ENCODE results near the gene GALNT2.

GALNT2 gene

GRCh38 chr1:230303822-230304221 lies 236.8 kb downstream of the GALNT2 start:
- WGBS: 99% methylated on average over 6 of the region's 6 CpGs
- Histone ChIP-seq H3K9me3 (ENCODE audit: insufficient read depth, low read depth, low read length) (no peaks in the 10 kb centered on the region), H3K9ac (ENCODE audit: low read depth, low read length) (no peak overlapping the region), H3K36me3 (ENCODE audit: insufficient read depth, low read length) (no peaks in the 10 kb centered on the region), H3K27me3 (ENCODE audit: insufficient read depth, low read length) (no peaks in the 10 kb centered on the region), H3K27ac (ENCODE audit: low read depth, low read length) (no peak overlapping the region), H3K4me1 (ENCODE audit: insufficient read depth, low read length) (peaks cover 3% of the 10 kb centered on the region; the same call in 1 of the 2 replicates), H3K4me3 (ENCODE audit: low read length) (no peak overlapping the region)

GRCh38 chr1:230306169-230306568 lies 239.1 kb downstream of the GALNT2 start:
- Histone ChIP-seq H3K27ac (ENCODE audit: low read depth, low read length) (no peak overlapping the region), H3K27me3 (ENCODE audit: insufficient read depth, low read length) (no peaks in the 10 kb centered on the region), H3K9me3 (ENCODE audit: insufficient read depth, low read depth, low read length) (no peaks in the 10 kb centered on the region), H3K9ac (ENCODE audit: low read depth, low read length) (no peak overlapping the region), H3K36me3 (ENCODE audit: insufficient read depth, low read length) (no peaks in the 10 kb centered on the region), H3K4me1 (ENCODE audit: insufficient read depth, low read length) (peaks cover 3% of the 10 kb centered on the region; the same call in 1 of the 2 replicates), H3K4me3 (ENCODE audit: low read length) (no peak overlapping the region)
- WGBS: 95% methylated on average over 4 of the region's 4 CpGs

DNA sequence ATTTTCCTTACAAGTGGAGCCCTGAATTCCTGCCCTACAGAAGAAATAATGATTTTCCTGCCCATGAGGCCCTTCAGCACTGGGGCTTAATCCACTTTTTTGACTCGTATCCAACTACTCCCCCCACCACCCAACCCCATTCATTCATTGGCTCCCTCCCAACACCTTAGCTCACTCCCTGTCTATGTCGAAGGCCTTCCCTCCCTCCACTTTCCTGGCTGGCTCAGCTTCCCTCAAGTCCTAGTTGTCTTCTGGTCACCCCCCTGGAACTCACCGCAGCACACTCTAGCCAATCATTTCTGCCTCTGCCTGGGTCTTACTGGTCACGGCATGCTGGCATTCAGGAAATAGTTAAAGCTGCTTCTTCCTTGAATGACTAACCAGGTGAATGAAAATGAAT lies 240.2 kb downstream of the GALNT2 start:
- H3K27me3 ChIP-seq (ENCODE audit: insufficient read depth, low read length): no peaks in the 10 kb centered on the region
- H3K4me1 ChIP-seq (ENCODE audit: insufficient read depth, low read length): peaks cover 3% of the 10 kb centered on the region; the same call in 1 of the 2 replicates
- H3K4me3 ChIP-seq (ENCODE audit: low read length): no peak overlapping the region
- no peaks in the 10 kb centered on the region for H3K36me3 ChIP-seq (ENCODE audit: insufficient read depth, low read length)
- 67% methylated on average over 4 of the region's 4 CpGs for WGBS
- H3K27ac ChIP-seq (ENCODE audit: low read depth, low read length): no peak overlapping the region
- no peak overlapping the region for H3K9ac ChIP-seq (ENCODE audit: low read depth, low read length)
- no peaks in the 10 kb centered on the region for H3K9me3 ChIP-seq (ENCODE audit: insufficient read depth, low read depth, low read length)

DNA sequence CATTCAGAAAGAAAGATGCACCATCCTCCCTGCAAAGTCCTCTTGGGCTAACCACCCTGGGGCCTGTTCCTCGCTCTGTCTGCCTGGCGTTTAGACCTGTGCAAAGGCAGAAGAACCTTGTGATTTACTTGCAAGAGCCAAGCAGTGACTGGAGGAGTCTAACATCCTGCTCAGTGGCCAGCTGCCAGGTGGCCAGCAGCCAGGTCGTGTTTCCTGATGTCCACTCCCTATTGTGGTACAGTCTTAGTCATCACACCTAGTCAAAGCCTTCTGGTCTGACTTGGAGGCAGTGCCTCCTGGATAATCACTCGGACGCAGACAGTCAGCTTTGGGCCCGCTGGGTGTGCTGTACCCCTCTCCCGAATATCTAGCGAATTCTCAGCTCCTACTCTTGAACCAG lies 241.0 kb downstream of the GALNT2 start:
- Histone ChIP-seq H3K4me3 (ENCODE audit: low read length) (no peak overlapping the region), H3K36me3 (ENCODE audit: insufficient read depth, low read length) (no peaks in the 10 kb centered on the region), H3K9me3 (ENCODE audit: insufficient read depth, low read depth, low read length) (no peaks in the 10 kb centered on the region), H3K9ac (ENCODE audit: low read depth, low read length) (no peak overlapping the region), H3K27me3 (ENCODE audit: insufficient read depth, low read length) (no peaks in the 10 kb centered on the region), H3K4me1 (ENCODE audit: insufficient read depth, low read length) (peaks cover 3% of the 10 kb centered on the region; the same call in 1 of the 2 replicates), H3K27ac (ENCODE audit: low read depth, low read length) (no peak overlapping the region)
- 95% methylated on average over 8 of the region's 8 CpGs for WGBS

GRCh38 chr1:230308821-230309220 lies 241.8 kb downstream of the GALNT2 start:
- WGBS: 95% methylated on average over 17 of the region's 17 CpGs

DNA sequence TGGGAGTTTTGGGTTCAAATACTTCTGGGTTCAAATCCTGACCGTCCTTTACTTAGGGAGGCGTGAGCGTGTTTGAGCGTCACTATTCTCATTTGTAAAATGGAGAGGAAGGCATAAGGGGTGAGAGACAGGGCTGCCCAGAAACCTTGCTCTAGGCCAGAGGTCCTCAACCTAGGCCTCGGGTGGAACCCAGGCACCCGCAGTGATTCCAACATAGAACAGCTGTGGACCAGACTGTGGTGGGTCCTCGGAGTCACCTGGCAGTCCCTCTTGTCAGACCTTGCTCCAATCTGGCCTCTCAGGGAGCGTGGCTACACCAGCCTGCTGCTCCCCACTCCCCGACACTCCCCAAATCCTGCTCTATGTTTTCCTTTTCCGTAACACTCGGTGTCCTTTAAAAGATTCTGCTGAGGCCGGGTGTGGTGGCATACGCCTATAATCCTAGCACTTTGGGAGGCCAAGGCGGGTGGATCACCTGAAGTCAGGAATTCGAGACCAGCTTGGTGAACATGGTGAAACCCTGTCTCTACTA lies 242.7 kb downstream of the GALNT2 start:
- Histone ChIP-seq H3K9me3 (ENCODE audit: insufficient read depth, low read depth, low read length) (no peaks in the 10 kb centered on the region), H3K9ac (ENCODE audit: low read depth, low read length) (no peak overlapping the region), H3K27me3 (ENCODE audit: insufficient read depth, low read length) (no peaks in the 10 kb centered on the region), H3K4me3 (ENCODE audit: low read length) (no peak overlapping the region), H3K27ac (ENCODE audit: low read depth, low read length) (no peak overlapping the region), H3K4me1 (ENCODE audit: insufficient read depth, low read length) (peaks cover 3% of the 10 kb centered on the region; the same call in 1 of the 2 replicates), H3K36me3 (ENCODE audit: insufficient read depth, low read length) (no peaks in the 10 kb centered on the region)
- 93% methylated on average over 15 of the region's 15 CpGs for WGBS

More at GRCh38 chr1:230308821-230309220, 241.8 kb downstream of the GALNT2 start:
- Histone ChIP-seq H3K27ac (ENCODE audit: low read depth, low read length) (no peak overlapping the region), H3K4me3 (ENCODE audit: low read length) (no peak overlapping the region), H3K36me3 (ENCODE audit: insufficient read depth, low read length) (no peaks in the 10 kb centered on the region), H3K9ac (ENCODE audit: low read depth, low read length) (no peak overlapping the region), H3K9me3 (ENCODE audit: insufficient read depth, low read depth, low read length) (no peaks in the 10 kb centered on the region), H3K27me3 (ENCODE audit: insufficient read depth, low read length) (no peaks in the 10 kb centered on the region), H3K4me1 (ENCODE audit: insufficient read depth, low read length) (peaks cover 3% of the 10 kb centered on the region; the same call in 1 of the 2 replicates)

DNA sequence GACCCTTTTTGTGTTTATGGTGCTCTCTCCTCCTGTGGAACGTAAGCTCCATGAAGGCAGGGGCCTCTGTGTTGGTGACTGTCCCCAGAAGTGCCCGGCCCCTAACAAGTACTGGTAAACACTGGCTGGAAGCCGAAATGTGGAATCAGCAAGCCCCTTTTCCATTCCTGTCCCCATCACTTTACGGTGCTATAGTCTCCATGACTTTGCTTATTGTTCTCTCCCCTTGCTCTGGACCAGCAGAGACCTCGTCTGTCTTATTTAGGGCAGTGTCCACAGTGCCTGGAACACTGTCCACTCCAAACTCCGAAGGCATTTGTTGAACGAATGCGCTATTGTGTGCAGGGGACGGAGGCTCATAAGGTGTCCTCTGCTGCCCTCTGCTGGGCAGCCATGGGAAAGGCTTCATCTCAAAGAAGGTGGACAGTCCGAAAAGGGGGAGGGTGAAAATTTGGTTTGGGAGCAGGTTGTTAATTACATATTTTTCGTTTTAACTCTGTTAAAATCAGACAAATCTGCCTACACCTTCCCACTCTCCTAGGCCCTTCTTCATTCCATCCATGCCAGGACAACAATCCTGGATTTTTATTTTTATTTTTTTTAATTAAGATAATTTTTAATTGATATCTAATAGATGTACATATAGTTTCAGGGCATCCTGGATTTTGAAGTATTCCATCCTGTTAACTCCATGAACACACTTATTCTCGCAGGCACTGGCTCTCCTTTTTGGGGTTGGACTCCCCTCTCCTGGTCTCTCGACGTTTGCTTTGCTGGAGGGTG lies 243.5 kb downstream of the GALNT2 start:
- H3K27me3 ChIP-seq (ENCODE audit: insufficient read depth, low read length): no peaks in the 10 kb centered on the region
- no peak overlapping the region for H3K9ac ChIP-seq (ENCODE audit: low read depth, low read length)
- H3K27ac ChIP-seq (ENCODE audit: low read depth, low read length): no peak overlapping the region
- no peaks in the 10 kb centered on the region for H3K9me3 ChIP-seq (ENCODE audit: insufficient read depth, low read depth, low read length)
- no peak overlapping the region for H3K4me3 ChIP-seq (ENCODE audit: low read length)
- no peaks in the 10 kb centered on the region for H3K36me3 ChIP-seq (ENCODE audit: insufficient read depth, low read length)
- WGBS: 43% methylated on average over 13 of the region's 14 CpGs
- peaks cover 3% of the 10 kb centered on the region; the same call in 1 of the 2 replicates for H3K4me1 ChIP-seq (ENCODE audit: insufficient read depth, low read length)

GRCh38 chr1:230312676-230313075 lies 245.6 kb downstream of the GALNT2 start:
- Histone ChIP-seq H3K4me1 (ENCODE audit: insufficient read depth, low read length) (no peaks in the 10 kb centered on the region), H3K9ac (ENCODE audit: low read depth, low read length) (no peak overlapping the region), H3K36me3 (ENCODE audit: insufficient read depth, low read length) (no peaks in the 10 kb centered on the region), H3K27me3 (ENCODE audit: insufficient read depth, low read length) (no peaks in the 10 kb centered on the region), H3K27ac (ENCODE audit: low read depth, low read length) (no peak overlapping the region), H3K9me3 (ENCODE audit: insufficient read depth, low read depth, low read length) (no peaks in the 10 kb centered on the region), H3K4me3 (ENCODE audit: low read length) (no peak overlapping the region)
- 85% methylated on average over 3 of the region's 3 CpGs for WGBS

DNA sequence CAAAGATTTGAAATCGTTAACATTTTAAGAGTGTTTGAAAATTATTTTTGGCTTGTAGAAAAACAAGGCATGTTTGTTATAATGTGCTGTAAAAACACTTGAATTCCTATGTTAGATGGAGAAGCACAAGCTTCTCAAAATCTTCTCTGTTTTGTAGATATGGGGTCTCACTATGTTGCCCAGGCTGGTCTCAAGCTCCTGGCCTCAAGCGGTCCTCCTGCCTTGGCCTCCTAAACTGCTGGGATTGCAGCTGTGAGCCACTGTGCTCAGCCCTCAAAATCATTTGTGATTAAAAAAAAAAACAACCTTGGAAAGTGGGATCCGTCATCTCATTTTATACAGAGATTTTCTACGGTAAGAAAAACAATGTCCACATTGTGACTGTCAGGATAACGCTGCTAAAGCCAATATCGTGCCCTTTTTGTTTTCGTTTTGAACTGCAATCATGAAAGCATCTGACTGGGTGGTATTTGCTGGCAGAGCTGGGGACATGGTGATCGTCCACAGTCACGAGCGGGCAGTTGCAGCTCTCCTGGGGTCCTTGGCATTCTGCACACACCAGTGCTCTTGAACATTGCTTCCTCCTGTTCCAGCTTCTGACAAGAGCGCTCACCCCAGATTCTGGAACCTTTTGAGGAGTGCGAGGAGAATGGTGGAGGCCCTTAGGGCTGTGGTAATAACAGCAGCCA lies 246.6 kb downstream of the GALNT2 start:
- H3K27me3 ChIP-seq (ENCODE audit: insufficient read depth, low read length): no peaks in the 10 kb centered on the region
- no peak overlapping the region for H3K9ac ChIP-seq (ENCODE audit: low read depth, low read length)

GRCh38 chr1:230314142-230314470 lies 247.1 kb downstream of the GALNT2 start:
- no peak overlapping the region for H3K4me3 ChIP-seq (ENCODE audit: low read length)

More for the DNA sequence above, 246.6 kb downstream of the GALNT2 start:
- Histone ChIP-seq H3K4me1 (ENCODE audit: insufficient read depth, low read length) (no peaks in the 10 kb centered on the region), H3K36me3 (ENCODE audit: insufficient read depth, low read length) (no peaks in the 10 kb centered on the region), H3K4me3 (ENCODE audit: low read length) (no peak overlapping the region), H3K27ac (ENCODE audit: low read depth, low read length) (no peak overlapping the region), H3K9me3 (ENCODE audit: insufficient read depth, low read depth, low read length) (no peaks in the 10 kb centered on the region)
- WGBS: 91% methylated on average over 12 of the region's 12 CpGs

DNA sequence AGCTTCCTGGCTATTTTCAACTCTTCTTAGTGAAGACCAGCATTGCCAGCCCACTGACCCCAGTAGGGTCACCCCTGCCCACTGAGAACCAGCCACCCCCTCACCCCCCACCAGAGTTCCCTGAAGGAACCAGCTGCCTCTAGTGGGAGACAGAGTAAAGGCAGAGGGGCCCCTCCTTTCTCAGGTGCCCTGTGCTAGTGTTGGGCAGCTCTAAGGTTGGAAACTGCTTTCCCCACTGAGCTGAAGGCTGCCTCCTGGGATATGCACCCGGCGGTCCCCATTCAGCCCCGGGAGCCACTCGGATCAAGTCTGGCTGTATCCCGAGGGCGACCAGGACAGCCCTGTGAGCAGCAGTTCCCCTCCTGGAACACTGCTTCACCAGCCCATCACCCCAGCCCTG lies 248.1 kb downstream of the GALNT2 start:
- no peaks in the 10 kb centered on the region for H3K36me3 ChIP-seq (ENCODE audit: insufficient read depth, low read length)
- H3K27me3 ChIP-seq (ENCODE audit: insufficient read depth, low read length): no peaks in the 10 kb centered on the region
- H3K27ac ChIP-seq (ENCODE audit: low read depth, low read length): no peak overlapping the region
- WGBS: 94% methylated on average over 6 of the region's 6 CpGs
- H3K4me3 ChIP-seq (ENCODE audit: low read length): no peak overlapping the region
- H3K4me1 ChIP-seq (ENCODE audit: insufficient read depth, low read length): no peaks in the 10 kb centered on the region
- no peak overlapping the region for H3K9ac ChIP-seq (ENCODE audit: low read depth, low read length)
- H3K9me3 ChIP-seq (ENCODE audit: insufficient read depth, low read depth, low read length): no peaks in the 10 kb centered on the region

More at GRCh38 chr1:230314142-230314470, 247.1 kb downstream of the GALNT2 start:
- Histone ChIP-seq H3K9me3 (ENCODE audit: insufficient read depth, low read depth, low read length) (no peaks in the 10 kb centered on the region), H3K27ac (ENCODE audit: low read depth, low read length) (no peak overlapping the region), H3K27me3 (ENCODE audit: insufficient read depth, low read length) (no peaks in the 10 kb centered on the region), H3K9ac (ENCODE audit: low read depth, low read length) (no peak overlapping the region), H3K36me3 (ENCODE audit: insufficient read depth, low read length) (no peaks in the 10 kb centered on the region), H3K4me1 (ENCODE audit: insufficient read depth, low read length) (no peaks in the 10 kb centered on the region)
- WGBS: 91% methylated on average over 8 of the region's 8 CpGs
